Neural cell (in vitro differentiated cells): ENCODE measurements around the gene CYGB. TPM values are rescaled to one million over a fixed set of nuclear protein-coding genes. Genes with fewer than 3 reads are reported as not detected.

ENCODE experiments used
- H2AFZ ChIP-seq: fragments of 200-600, 300-800 bp; sonication (generic), shearing (Covaris generic); 2 replicates; pipeline ENCODE4 v1.6.0; 2014; ENCODE audit warnings: low read depth, mild to moderate bottlenecking, antibody characterized with exemption, low read length, moderate library complexity
- H3F3A ChIP-seq: fragments of 200-600 bp; shearing (Covaris generic); 2 replicates; pipeline ENCODE4 v1.6.1; 2016; ENCODE audit warnings: mild to moderate bottlenecking, moderate library complexity, mixed read lengths, antibody characterized with exemption, low read length; ENCODE audit not compliant: insufficient read depth, poor library complexity, severe bottlenecking
- H3K27ac ChIP-seq: fragments of 200-600, 300-800 bp; sonication (generic), shearing (Covaris generic); 2 replicates; pipeline ENCODE4 v1.5.1; 2014; ENCODE audit warnings: mild to moderate bottlenecking, low read length, moderate library complexity
- H3K27me3 ChIP-seq: fragments of 300-800, 200-600 bp; sonication (generic), shearing (Covaris generic); 2 replicates; pipeline ENCODE4 v1.6.0; 2014; ENCODE audit warnings: mild to moderate bottlenecking, low read depth, low read length, moderate library complexity; ENCODE audit not compliant: insufficient read depth
- H3K36me3 ChIP-seq: fragments of 300-800, 200-600 bp; sonication (generic), shearing (Covaris generic); 2 replicates; pipeline ENCODE4 v1.5.1; 2014; ENCODE audit warnings: mild to moderate bottlenecking, antibody characterized with exemption, low read length, moderate library complexity; ENCODE audit not compliant: insufficient read depth
- H3K4me2 ChIP-seq: fragments of 300-800, 200-600 bp; sonication (generic), shearing (Covaris generic); 2 replicates; pipeline ENCODE4 v1.6.0; 2014; ENCODE audit warnings: mild to moderate bottlenecking, low read length
- H3K4me3 ChIP-seq: fragments of 300-800, 200-600 bp; sonication (generic), shearing (Covaris generic); 2 replicates; pipeline ENCODE4 v1.5.1; 2014; ENCODE audit warnings: mild to moderate bottlenecking, low read length, moderate library complexity
- H3K79me2 ChIP-seq: fragments of 200-600 bp; shearing (Covaris generic); replicated peaks from 2 replicates; pipeline ENCODE4 v1.6.0; 2014; ENCODE audit warnings: mild to moderate bottlenecking, low read length, moderate library complexity; ENCODE audit not compliant: insufficient read depth
- H3K9ac ChIP-seq: fragments of 300-800, 200-600 bp; sonication (generic), shearing (Covaris generic); 2 replicates; pipeline ENCODE4 v1.6.1; 2016; ENCODE audit warnings: mild to moderate bottlenecking, low read length, mixed read lengths
- H3K9me2 ChIP-seq: fragments of 200-600 bp; shearing (Covaris generic); 2 replicates; pipeline ENCODE4 v1.6.1; 2016; ENCODE audit warnings: mild to moderate bottlenecking, low read length, mixed read lengths; ENCODE audit not compliant: insufficient read depth
- H3K9me3 ChIP-seq: fragments of 200-600, 300-800 bp; sonication (generic), shearing (Covaris generic); 2 replicates; pipeline ENCODE4 v1.6.1; 2016; ENCODE audit warnings: mild to moderate bottlenecking, mixed run types, low read length, moderate library complexity, mixed read lengths
- H4K20me1 ChIP-seq: fragments of 200-600 bp; shearing (Covaris generic); 2 replicates; pipeline ENCODE4 v1.6.1; 2016; ENCODE audit warnings: mild to moderate bottlenecking, mixed run types; ENCODE audit not compliant: insufficient read depth
- EP300 ChIP-seq: fragments of 450-650 bp; conservative IDR thresholded peaks from 2 replicates; pipeline ENCODE4 v1.6.1; 2014; ENCODE audit warnings: antibody characterized with exemption, mild to moderate bottlenecking, moderate library complexity; ENCODE audit not compliant: poor library complexity, severe bottlenecking
- EZH2 ChIP-seq: fragments of 200-600, 300-800 bp; shearing (Covaris generic), sonication (generic); IDR thresholded peaks from 2 replicates; pipeline ENCODE4 v1.6.1; 2014; ENCODE audit warnings: antibody characterized with exemption, low read length, borderline replicate concordance, mild to moderate bottlenecking; ENCODE audit not compliant: insufficient read depth, poor library complexity, severe bottlenecking
- MXI1 ChIP-seq: fragments of 450-650 bp; conservative IDR thresholded peaks from 2 replicates; pipeline ENCODE4 v1.6.1; 2014; ENCODE audit warnings: antibody characterized with exemption, mild to moderate bottlenecking; ENCODE audit not compliant: poor library complexity, severe bottlenecking
- POLR2AphosphoS5 ChIP-seq: IDR thresholded peaks from 2 replicates; pipeline ENCODE4 v1.6.1; 2012
- RAD21 ChIP-seq: fragments of 450-650 bp; conservative IDR thresholded peaks from 2 replicates; pipeline ENCODE4 v1.6.1; 2014; ENCODE audit warnings: antibody characterized with exemption, mild to moderate bottlenecking, moderate library complexity
- SMC3 ChIP-seq: fragments of 450-650 bp; conservative IDR thresholded peaks from 2 replicates; pipeline ENCODE4 v1.6.1; 2014; ENCODE audit warnings: antibody characterized with exemption, mild to moderate bottlenecking, moderate library complexity; ENCODE audit not compliant: poor library complexity
- TAF1 ChIP-seq: IDR thresholded peaks from 2 replicates; pipeline ENCODE4 v1.6.1; 2012; ENCODE audit warnings: low read depth
- polyA plus RNA-seq: library from polyadenylated mRNA; depleted of rRNA; stranded (reverse); fragments of >200 nt; gene quantifications from 2 replicates; pipeline ENCODE4 v1.2.3, GENCODE V29; 2014
- TF ChIP-seq, protein P1 (sequence below): fragments of 450-650 bp; IDR thresholded peaks from 2 replicates; pipeline ENCODE4 v1.5.1; 2014; ENCODE audit warnings: antibody characterized with exemption, mild to moderate bottlenecking, moderate library complexity; ENCODE audit not compliant: poor library complexity, severe bottlenecking
- TF ChIP-seq, protein P2 (sequence below): IDR thresholded peaks from 2 replicates; pipeline ENCODE4 v1.6.1; 2012; ENCODE audit warnings: borderline replicate concordance

Gene CYGB
- polyA plus RNA-seq, 1 donor from 2014 or later = 12.9 TPM

DNA sequence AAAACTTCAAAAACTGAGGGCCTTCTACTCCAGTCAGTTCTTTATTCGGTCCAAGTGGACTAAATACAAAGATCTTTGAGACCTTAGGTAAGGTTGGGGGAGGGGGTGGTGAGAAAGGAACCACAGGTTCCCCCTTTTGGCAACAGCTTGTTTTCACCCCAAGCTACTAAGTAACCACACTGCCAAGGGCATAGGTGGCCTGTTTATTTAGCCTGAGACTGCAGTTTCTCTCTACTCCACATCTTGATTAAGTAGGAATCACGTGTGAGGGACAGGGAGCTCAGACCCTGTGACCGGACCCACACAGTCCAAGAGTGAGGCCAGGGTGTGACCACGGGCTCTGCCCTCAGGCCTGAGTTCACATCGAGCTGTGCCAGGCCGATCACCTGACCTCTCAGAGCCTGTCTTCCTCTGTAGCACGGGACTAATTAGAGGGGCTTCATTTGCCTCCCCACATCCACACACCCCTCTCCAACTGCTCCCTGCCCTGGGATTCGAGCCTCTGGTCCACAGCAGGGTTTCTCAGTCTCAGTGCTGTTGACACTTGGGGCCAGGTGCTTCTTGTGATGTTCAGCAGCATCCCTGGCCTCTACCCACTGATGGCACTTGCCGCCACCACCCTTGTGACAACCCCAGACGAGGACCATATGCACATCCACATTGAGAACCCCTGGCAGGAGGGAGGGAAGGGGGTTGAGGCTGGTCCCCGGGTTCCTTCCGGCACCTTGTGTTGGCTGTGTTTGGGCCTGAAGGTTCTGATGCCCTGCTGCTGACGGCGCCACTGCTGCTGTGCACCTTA, 30.3 kb upstream of the CYGB start:
- H3K27me3 ChIP-seq = no peaks in the 10 kb centered on the region
- no peaks in the 10 kb centered on the region for H3K79me2 ChIP-seq
- H3K36me3 ChIP-seq = no peaks in the 10 kb centered on the region
- H3K27ac ChIP-seq = no peak overlapping the region
- no peaks in the 10 kb centered on the region for H4K20me1 ChIP-seq
- H3K9me3 ChIP-seq = no peaks in the 10 kb centered on the region
- H3F3A ChIP-seq = no peaks in the 10 kb centered on the region
- no peaks in the 10 kb centered on the region for H3K9me2 ChIP-seq
- H3K9ac ChIP-seq = no peak overlapping the region
- no peak overlapping the region for H3K4me2 ChIP-seq
- TF ChIP-seq, protein P1, sequence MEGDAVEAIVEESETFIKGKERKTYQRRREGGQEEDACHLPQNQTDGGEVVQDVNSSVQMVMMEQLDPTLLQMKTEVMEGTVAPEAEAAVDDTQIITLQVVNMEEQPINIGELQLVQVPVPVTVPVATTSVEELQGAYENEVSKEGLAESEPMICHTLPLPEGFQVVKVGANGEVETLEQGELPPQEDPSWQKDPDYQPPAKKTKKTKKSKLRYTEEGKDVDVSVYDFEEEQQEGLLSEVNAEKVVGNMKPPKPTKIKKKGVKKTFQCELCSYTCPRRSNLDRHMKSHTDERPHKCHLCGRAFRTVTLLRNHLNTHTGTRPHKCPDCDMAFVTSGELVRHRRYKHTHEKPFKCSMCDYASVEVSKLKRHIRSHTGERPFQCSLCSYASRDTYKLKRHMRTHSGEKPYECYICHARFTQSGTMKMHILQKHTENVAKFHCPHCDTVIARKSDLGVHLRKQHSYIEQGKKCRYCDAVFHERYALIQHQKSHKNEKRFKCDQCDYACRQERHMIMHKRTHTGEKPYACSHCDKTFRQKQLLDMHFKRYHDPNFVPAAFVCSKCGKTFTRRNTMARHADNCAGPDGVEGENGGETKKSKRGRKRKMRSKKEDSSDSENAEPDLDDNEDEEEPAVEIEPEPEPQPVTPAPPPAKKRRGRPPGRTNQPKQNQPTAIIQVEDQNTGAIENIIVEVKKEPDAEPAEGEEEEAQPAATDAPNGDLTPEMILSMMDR = no peak
- TF ChIP-seq MXI1 (no peak), EP300 (no peak)
- TF ChIP-seq, protein P2, sequence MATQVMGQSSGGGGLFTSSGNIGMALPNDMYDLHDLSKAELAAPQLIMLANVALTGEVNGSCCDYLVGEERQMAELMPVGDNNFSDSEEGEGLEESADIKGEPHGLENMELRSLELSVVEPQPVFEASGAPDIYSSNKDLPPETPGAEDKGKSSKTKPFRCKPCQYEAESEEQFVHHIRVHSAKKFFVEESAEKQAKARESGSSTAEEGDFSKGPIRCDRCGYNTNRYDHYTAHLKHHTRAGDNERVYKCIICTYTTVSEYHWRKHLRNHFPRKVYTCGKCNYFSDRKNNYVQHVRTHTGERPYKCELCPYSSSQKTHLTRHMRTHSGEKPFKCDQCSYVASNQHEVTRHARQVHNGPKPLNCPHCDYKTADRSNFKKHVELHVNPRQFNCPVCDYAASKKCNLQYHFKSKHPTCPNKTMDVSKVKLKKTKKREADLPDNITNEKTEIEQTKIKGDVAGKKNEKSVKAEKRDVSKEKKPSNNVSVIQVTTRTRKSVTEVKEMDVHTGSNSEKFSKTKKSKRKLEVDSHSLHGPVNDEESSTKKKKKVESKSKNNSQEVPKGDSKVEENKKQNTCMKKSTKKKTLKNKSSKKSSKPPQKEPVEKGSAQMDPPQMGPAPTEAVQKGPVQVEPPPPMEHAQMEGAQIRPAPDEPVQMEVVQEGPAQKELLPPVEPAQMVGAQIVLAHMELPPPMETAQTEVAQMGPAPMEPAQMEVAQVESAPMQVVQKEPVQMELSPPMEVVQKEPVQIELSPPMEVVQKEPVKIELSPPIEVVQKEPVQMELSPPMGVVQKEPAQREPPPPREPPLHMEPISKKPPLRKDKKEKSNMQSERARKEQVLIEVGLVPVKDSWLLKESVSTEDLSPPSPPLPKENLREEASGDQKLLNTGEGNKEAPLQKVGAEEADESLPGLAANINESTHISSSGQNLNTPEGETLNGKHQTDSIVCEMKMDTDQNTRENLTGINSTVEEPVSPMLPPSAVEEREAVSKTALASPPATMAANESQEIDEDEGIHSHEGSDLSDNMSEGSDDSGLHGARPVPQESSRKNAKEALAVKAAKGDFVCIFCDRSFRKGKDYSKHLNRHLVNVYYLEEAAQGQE = no peak
- no peak overlapping the region for H3K4me3 ChIP-seq
- H2AFZ ChIP-seq = no peak overlapping the region

DNA sequence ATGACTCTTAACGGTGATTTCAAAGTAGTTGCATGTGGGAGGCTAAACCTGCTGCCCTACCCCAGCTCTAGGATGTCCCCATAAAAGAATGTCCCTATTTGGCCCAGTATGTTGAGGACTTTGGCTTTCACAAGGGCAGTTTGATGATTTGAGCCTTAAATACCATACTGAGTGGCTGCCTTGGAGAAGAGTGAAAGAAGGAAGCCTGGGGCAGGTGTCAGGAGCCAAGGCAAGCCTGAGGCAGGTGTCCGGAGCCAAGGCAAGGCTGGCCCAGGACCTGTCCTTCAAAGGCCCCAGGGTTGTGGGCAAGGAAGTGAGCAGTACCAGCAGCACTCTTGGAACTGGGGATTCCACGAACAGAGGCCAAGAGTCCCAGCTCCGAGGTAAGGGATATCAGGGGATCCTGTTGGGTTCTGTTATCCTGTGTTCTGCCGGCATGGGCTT, 29.5 kb upstream of the CYGB start:
- TF ChIP-seq SMC3 (no peak), POLR2AphosphoS5 (no peak), RAD21 (no peak), EP300 (no peak), TAF1 (no peak), MXI1 (no peak), EZH2 (no peak)
- TF ChIP-seq, protein P2 = no peak
- TF ChIP-seq, protein P1 = no peak
- H3K36me3 ChIP-seq = peaks cover under 1% of the 10 kb centered on the region
- no peaks in the 10 kb centered on the region for H3K9me3 ChIP-seq
- H3K4me3 ChIP-seq = no peak overlapping the region
- H3K27ac ChIP-seq = no peak overlapping the region
- no peaks in the 10 kb centered on the region for H3K79me2 ChIP-seq
- no peaks in the 10 kb centered on the region for H3F3A ChIP-seq
- no peaks in the 10 kb centered on the region for H3K9me2 ChIP-seq
- H3K27me3 ChIP-seq = no peaks in the 10 kb centered on the region
- H4K20me1 ChIP-seq = no peaks in the 10 kb centered on the region
- H3K9ac ChIP-seq = no peak overlapping the region
- no peak overlapping the region for H2AFZ ChIP-seq
- no peak overlapping the region for H3K4me2 ChIP-seq
